AG10803 (cell line): Measurements from ENCODE around the gene DAPK1.
A peak's percentile ranks its signal among the peaks of the same experiment; 100 is the strongest.

Source experiments
- DNase-seq: peaks from one replicate; pipeline ENCODE4 v3.0.0; 2010; ENCODE audit warnings: low read depth
- H3K4me3 ChIP-seq: 2 replicates; pipeline ENCODE4 v1.5.1; 2011; ENCODE audit warnings: mild to moderate bottlenecking, low read length, control low read depth
- CTCF ChIP-seq: conservative IDR thresholded peaks from 2 replicates; pipeline ENCODE4 v1.5.1; 2011; ENCODE audit warnings: mild to moderate bottlenecking, low read length, control low read depth, inconsistent platforms

Gene DAPK1

GRCh38 chr9:87568401-87568800 lies 70.7 kb downstream of the DAPK1 start:
- DNase-seq: no peak
- no peak overlapping the region for H3K4me3 ChIP-seq
- no peak for TF ChIP-seq CTCF

- DNase-seq: no peak
- H3K4me3 ChIP-seq: no peak overlapping the region
- TF ChIP-seq CTCF: no peak
Measured at GRCh38 chr9:87569008-87569509, 71.4 kb downstream of the DAPK1 start.

- TF ChIP-seq CTCF: no peak
- DNase-seq: no peak
- no peak overlapping the region for H3K4me3 ChIP-seq
Measured at GRCh38 chr9:87569518-87569917, 71.9 kb downstream of the DAPK1 start.

- H3K4me3 ChIP-seq: no peak overlapping the region
- DNase-seq: no peak
- TF ChIP-seq CTCF: no peak
Measured at GRCh38 chr9:87570000-87570908, 72.6 kb downstream of the DAPK1 start.

- no peak for DNase-seq
- no peak for TF ChIP-seq CTCF
Measured at GRCh38 chr9:87572719-87573118, 75.1 kb downstream of the DAPK1 start.

GRCh38 chr9:87573841-87574342 lies 76.2 kb downstream of the DAPK1 start:
- no peak for TF ChIP-seq CTCF
- DNase-seq: peak; percentile 37
- H3K4me3 ChIP-seq: no peak overlapping the region

More at GRCh38 chr9:87572719-87573118, 75.1 kb downstream of the DAPK1 start:
- H3K4me3 ChIP-seq: no peak overlapping the region

GRCh38 chr9:87577746-87578145 lies 80.1 kb downstream of the DAPK1 start:
- no peak for TF ChIP-seq CTCF
- no peak for DNase-seq

More at GRCh38 chr9:87577746-87578145, 80.1 kb downstream of the DAPK1 start:
- no peak overlapping the region for H3K4me3 ChIP-seq
